Fibroblast of gingiva (primary cell): ENCODE results near the gene CTSO.
"Not testable (repeated sequence)": the region's sequence is repeated elsewhere in the genome, so short reads cannot be mapped to it uniquely, and the experiment has no call there.

Experiments
- DNase-seq: peaks from one replicate; pipeline ENCODE4 v3.0.0-alpha.2; 2011; ENCODE audit warnings: low read depth

The CTSO gene

GRCh38 chr4:155906554-155907247 is 47.0 kb downstream of the CTSO start:
- peak; percentile 99 for DNase-seq

GRCh38 chr4:155904331-155904730 is 49.3 kb downstream of the CTSO start:
- no peak for DNase-seq

- DNase-seq, result peak; percentile 29
Measured at GRCh38 chr4:155903453-155903852, 50.2 kb downstream of the CTSO start, which contains the start of gene TDO2. TDO2 (plus strand) TSS chr4:155903696; CDS start chr4:155903759, 63 bp downstream.

- DNase-seq, result no peak
Measured at GRCh38 chr4:155901013-155901412, 52.7 kb downstream of the CTSO start.

GRCh38 chr4:155900381-155900780 is 53.3 kb downstream of the CTSO start:
- peak; percentile 52 for DNase-seq

GRCh38 chr4:155899891-155900290 is 53.8 kb downstream of the CTSO start:
- no peak for DNase-seq

GRCh38 chr4:155898371-155898770 is 55.3 kb downstream of the CTSO start:
- not testable (repeated sequence) for DNase-seq

- peak; percentile 3 for DNase-seq
Measured at GRCh38 chr4:155891058-155891457, 62.6 kb downstream of the CTSO start.

- DNase-seq, result peak; percentile 5
Measured at GRCh38 chr4:155889946-155890345, 63.7 kb downstream of the CTSO start.

GRCh38 chr4:155889031-155889793 is 64.5 kb downstream of the CTSO start:
- DNase-seq, result peak; percentile 94

GRCh38 chr4:155887847-155888570 is 65.7 kb downstream of the CTSO start:
- no peak for DNase-seq

GRCh38 chr4:155887045-155887444 is 66.6 kb downstream of the CTSO start:
- DNase-seq, result no peak

GRCh38 chr4:155885666-155886065 is 68.0 kb downstream of the CTSO start:
- no peak for DNase-seq

GRCh38 chr4:155883895-155884294 is 69.8 kb downstream of the CTSO start:
- DNase-seq, result no peak

GRCh38 chr4:155881555-155881954 is 72.1 kb downstream of the CTSO start:
- no peak for DNase-seq

GRCh38 chr4:155879767-155880166 is 73.9 kb downstream of the CTSO start:
- DNase-seq, result no peak

GRCh38 chr4:155878611-155879010 is 75.1 kb downstream of the CTSO start:
- no peak for DNase-seq

- no peak for DNase-seq
Measured at GRCh38 chr4:155877971-155878370, 75.7 kb downstream of the CTSO start.

- DNase-seq, result no peak
Measured at GRCh38 chr4:155875878-155876277, 77.8 kb downstream of the CTSO start.
